Measurements from ENCODE around the gene SBF1. TPM values are rescaled to one million over a fixed set of nuclear protein-coding genes. Genes with fewer than 3 reads are reported as not detected.
A peak's percentile ranks its signal among the peaks of the same experiment; 100 is the strongest.

Gene SBF1
- total RNA-seq, 4 donors from 2014 or later, result 80.0 to 227 (median 128) TPM

DNA sequence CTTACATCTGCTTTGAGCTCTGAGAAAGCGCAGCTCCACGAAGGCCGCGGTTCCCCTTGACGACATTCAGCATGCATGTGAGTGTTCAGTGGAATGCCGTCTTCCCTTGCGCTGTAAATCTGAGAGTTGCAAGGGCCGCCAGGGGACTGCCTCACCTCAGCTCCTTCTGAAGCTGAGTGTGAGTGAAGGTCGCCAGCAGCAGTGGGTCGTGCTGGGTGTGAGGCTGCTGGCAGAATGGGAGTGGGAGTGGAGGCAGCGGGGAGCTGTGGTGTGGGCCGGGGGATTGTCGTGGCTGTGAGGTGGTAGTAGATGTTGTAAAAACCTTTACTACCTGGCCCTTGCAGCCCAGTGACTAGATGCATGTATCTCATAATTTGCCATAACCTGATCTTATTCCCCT lies 66.5 kb downstream of the SBF1 start:
- Histone ChIP-seq H3K9me3 (no peaks in the 10 kb centered on the region), H3K4me1 (peaks cover 9 to 10% of the 10 kb centered on the region in 2 donors), H3K27me3 (no peaks in the 10 kb centered on the region), H3K27ac (no peak overlapping the region), H3K36me3 (peaks cover 17% of the 10 kb centered on the region in 2 donors), H3K4me3 (replicated peaks in 1 of 3) (no peak overlapping the region)
- 96% methylated on average over 13 of the region's 13 CpGs for WGBS, 2 donors
- no peak for DNase-seq
- intact Hi-C loops (cut with DNase I), result no loop called here
- TF ChIP-seq, protein P1, sequence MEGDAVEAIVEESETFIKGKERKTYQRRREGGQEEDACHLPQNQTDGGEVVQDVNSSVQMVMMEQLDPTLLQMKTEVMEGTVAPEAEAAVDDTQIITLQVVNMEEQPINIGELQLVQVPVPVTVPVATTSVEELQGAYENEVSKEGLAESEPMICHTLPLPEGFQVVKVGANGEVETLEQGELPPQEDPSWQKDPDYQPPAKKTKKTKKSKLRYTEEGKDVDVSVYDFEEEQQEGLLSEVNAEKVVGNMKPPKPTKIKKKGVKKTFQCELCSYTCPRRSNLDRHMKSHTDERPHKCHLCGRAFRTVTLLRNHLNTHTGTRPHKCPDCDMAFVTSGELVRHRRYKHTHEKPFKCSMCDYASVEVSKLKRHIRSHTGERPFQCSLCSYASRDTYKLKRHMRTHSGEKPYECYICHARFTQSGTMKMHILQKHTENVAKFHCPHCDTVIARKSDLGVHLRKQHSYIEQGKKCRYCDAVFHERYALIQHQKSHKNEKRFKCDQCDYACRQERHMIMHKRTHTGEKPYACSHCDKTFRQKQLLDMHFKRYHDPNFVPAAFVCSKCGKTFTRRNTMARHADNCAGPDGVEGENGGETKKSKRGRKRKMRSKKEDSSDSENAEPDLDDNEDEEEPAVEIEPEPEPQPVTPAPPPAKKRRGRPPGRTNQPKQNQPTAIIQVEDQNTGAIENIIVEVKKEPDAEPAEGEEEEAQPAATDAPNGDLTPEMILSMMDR (IDR thresholded peaks at IDR 0.05), result no peak
- no peak for TF ChIP-seq POLR2A (IDR thresholded peaks at IDR 0.05)

DNA sequence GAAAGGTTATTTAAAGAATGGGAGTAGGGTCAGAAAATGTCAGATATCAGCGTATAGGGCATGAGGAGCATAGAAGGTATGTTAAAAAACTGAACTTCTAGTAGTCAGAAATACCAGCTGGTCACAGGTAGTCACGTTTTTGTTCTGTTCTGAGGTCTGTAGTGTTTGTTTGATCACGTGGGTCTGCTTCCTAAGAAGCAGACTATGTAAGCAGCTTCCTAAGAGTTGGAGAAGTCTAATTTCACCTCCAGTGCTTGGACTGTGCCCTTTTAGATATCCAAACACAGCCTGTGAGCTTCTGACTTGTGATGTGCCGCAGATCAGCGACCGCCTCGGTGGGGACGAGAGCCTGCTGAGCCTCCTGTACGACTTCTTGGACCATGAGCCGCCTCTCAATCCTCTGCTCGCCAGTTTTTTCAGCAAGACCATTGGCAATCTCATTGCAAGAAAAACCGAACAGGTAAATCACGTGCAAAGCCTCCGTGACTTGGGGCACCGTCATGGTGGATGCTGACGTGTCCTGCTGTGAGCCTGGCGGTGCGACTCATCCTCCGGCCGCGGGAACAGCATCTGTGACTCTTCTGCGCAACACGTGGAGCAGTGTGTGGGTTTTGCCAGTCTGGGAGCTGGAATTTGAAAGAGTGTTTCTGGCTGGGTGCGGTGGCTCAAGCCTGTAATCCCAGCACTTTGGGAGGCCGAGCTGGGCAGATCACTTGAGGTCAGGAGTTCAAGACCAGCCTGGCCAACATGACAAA lies 68.2 kb downstream of the SBF1 start:
- intact Hi-C loops (cut with DNase I), result no loop called here
- Histone ChIP-seq H3K4me3 (replicated peaks in 1 of 3) (no peak overlapping the region), H3K27me3 (no peaks in the 10 kb centered on the region), H3K9me3 (no peaks in the 10 kb centered on the region), H3K36me3 (peaks cover 17% of the 10 kb centered on the region in 2 donors), H3K27ac (peak overlapping the region; percentile 20 to 83 (median 50)), H3K4me1 (peaks cover 12% of the 10 kb centered on the region in 2 donors)
- TF ChIP-seq POLR2A (IDR thresholded peaks at IDR 0.05), result no peak
- TF ChIP-seq, protein P1 (IDR thresholded peaks at IDR 0.05), result no peak
- 89 to 92% methylated on average over 25 of the region's 25 CpGs for WGBS, 2 donors
- DNase-seq, result peak; percentile 17 to 25

DNA sequence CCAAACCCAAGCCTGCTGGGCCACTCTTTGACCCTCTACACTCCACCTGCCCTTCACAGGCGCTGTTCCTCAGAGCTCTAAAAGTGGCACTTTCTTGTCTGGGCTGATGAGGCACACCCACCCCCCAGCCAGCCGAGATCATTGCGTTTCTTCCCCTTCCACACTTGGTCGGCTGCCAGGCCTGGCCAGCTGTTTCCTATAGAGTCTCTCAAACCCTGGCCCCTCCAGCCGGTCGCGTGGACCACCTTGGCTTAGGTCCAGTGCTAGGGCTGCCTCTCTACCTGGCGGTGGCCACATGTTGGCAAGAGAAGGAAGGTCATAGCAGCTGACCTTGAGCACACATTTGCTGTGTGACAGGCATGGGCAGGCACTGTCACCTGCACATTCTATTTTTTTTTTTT lies 71.1 kb downstream of the SBF1 start:
- no peaks in the 10 kb centered on the region for H3K9me3 ChIP-seq
- H3K4me1 ChIP-seq, result peaks cover 24 to 26% of the 10 kb centered on the region in 2 donors
- H3K27ac ChIP-seq, result peak overlapping the region; percentile 56 to 76 (median 66)
- H3K27me3 ChIP-seq, result no peaks in the 10 kb centered on the region
- H3K36me3 ChIP-seq, result peaks cover 11 to 17% of the 10 kb centered on the region in 2 donors
- DNase-seq, result peak; percentile 61 to 68
- WGBS, 2 donors, result 31 to 35% methylated on average over 8 of the region's 8 CpGs
- TF ChIP-seq POLR2A (IDR thresholded peaks at IDR 0.05), result no peak
- TF ChIP-seq, protein P1 (IDR thresholded peaks at IDR 0.05), result no peak
- intact Hi-C loops (cut with DNase I), result no loop called here
- no peak overlapping the region for H3K4me3 ChIP-seq (replicated peaks in 1 of 3)

DNA sequence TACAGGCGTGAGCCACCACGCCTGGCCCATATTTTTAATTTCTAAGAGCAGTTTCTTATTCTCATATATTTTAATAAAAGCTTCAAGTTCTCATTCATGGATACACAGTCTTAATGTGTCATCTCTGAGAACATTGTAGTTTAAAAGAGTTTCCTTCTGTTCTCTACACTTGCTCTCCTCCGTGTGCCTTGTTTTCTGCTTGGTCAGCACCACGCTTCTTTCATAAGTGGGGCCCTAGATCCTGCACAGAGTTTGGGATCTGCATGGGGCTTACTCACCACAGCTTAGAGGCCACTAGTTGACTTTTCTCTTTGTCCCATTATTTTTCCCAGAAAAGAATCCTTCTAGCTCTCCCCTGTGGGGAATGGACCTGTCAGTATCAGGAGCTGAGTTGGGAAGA lies 72.9 kb downstream of the SBF1 start:
- peaks cover 4% of the 10 kb centered on the region in 2 donors for H3K36me3 ChIP-seq
- 97 to 98% methylated on average over 4 of the region's 4 CpGs for WGBS, 2 donors
- TF ChIP-seq POLR2A (IDR thresholded peaks at IDR 0.05), result no peak
- TF ChIP-seq, protein P1 (IDR thresholded peaks at IDR 0.05), result no peak
- H3K27ac ChIP-seq, result peak overlapping the region in 1 of 3 donors; percentile 20
- intact Hi-C loops (cut with DNase I), result no loop called here
- no peaks in the 10 kb centered on the region for H3K27me3 ChIP-seq
- no peak for DNase-seq
- peaks cover 27 to 31% of the 10 kb centered on the region in 2 donors for H3K4me1 ChIP-seq
- no peaks in the 10 kb centered on the region for H3K9me3 ChIP-seq
- H3K4me3 ChIP-seq (replicated peaks in 1 of 3), result no peak overlapping the region

DNA sequence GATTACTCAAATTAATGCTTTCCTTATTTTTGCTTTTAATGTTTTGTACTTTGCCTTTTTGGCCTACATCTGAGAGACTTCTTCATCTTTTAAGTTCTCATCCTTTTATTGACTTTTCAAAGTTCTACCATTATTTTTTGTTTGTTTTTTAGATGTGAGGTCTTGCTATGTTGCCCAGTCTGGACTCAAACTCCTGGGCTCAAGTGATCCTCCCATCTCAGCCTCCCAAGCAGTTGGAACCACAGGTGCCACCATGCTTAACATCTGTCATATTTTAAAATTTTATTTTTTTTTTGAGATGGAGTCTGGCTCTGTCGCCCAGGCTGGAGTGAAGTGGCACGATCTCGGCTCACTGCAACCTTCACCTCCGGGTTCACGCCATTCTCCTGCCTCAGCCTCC lies 73.9 kb downstream of the SBF1 start:
- Histone ChIP-seq H3K4me1 (peaks cover 27 to 31% of the 10 kb centered on the region in 2 donors), H3K27me3 (no peaks in the 10 kb centered on the region), H3K4me3 (replicated peaks in 1 of 3) (no peak overlapping the region), H3K9me3 (no peaks in the 10 kb centered on the region), H3K27ac (peak overlapping the region in 2 of 3 donors; percentile 78 to 93), H3K36me3 (no peaks in the 10 kb centered on the region)
- intact Hi-C loops (cut with DNase I), result no loop called here
- TF ChIP-seq, protein P1 (IDR thresholded peaks at IDR 0.05), result no peak
- TF ChIP-seq POLR2A (IDR thresholded peaks at IDR 0.05), result no peak
- no peak for DNase-seq
- 98% methylated on average over 5 of the region's 5 CpGs for WGBS, 2 donors
